GM23248 (cell line): ENCODE results near the gene HES2. TPM values are rescaled to one million over a fixed set of nuclear protein-coding genes. Genes with fewer than 3 reads are reported as not detected.
"Not testable (repeated sequence)": the region's sequence is repeated elsewhere in the genome, so short reads cannot be mapped to it uniquely, and the experiment has no call there.

Source experiments
- DNase-seq: peaks from one replicate; pipeline ENCODE4 v3.0.0-alpha.2; 2015
- H2AFZ ChIP-seq: fragments of 200-600 bp; sonication (generic); 2 replicates; pipeline ENCODE4 v1.6.1; 2016; ENCODE audit warnings: antibody characterized with exemption
- H3F3A ChIP-seq: fragments of 200-600 bp; sonication (generic); 2 replicates; pipeline ENCODE4 v1.6.1; 2016; ENCODE audit warnings: mild to moderate bottlenecking, antibody characterized with exemption, mixed run types; ENCODE audit not compliant: insufficient read depth
- H3K27ac ChIP-seq: fragments of 200-600 bp; sonication (generic); 2 replicates; pipeline ENCODE4 v1.5.1; 2016; ENCODE audit warnings: mild to moderate bottlenecking
- H3K27me3 ChIP-seq: fragments of 200-600 bp; sonication (generic); replicated peaks from 2 replicates; pipeline ENCODE4 v1.6.1; 2016; ENCODE audit warnings: mild to moderate bottlenecking; ENCODE audit not compliant: insufficient read depth
- H3K36me3 ChIP-seq: fragments of 200-600 bp; sonication (generic); 2 replicates; pipeline ENCODE4 v1.6.1; 2016; ENCODE audit warnings: low read depth, mild to moderate bottlenecking
- H3K4me1 ChIP-seq: fragments of 200-600 bp; sonication (generic); 2 replicates; pipeline ENCODE4 v1.6.1; 2016; ENCODE audit warnings: mild to moderate bottlenecking; ENCODE audit not compliant: insufficient read depth
- H3K4me2 ChIP-seq: fragments of 200-600 bp; sonication (generic); one replicate; pipeline ENCODE4 v1.6.1; 2016; ENCODE audit warnings: mild to moderate bottlenecking; ENCODE audit not compliant: unreplicated experiment
- H3K4me3 ChIP-seq: fragments of 200-600 bp; sonication (generic); 2 replicates; pipeline ENCODE4 v1.5.1; 2016; ENCODE audit warnings: mild to moderate bottlenecking
- H3K79me2 ChIP-seq: fragments of 200-600 bp; sonication (generic); 2 replicates; pipeline ENCODE4 v1.6.1; 2016; ENCODE audit warnings: mild to moderate bottlenecking; ENCODE audit not compliant: insufficient read depth
- H3K9ac ChIP-seq: fragments of 200-600 bp; sonication (generic); 2 replicates; pipeline ENCODE4 v1.6.1; 2016; ENCODE audit warnings: mild to moderate bottlenecking
- H3K9me2 ChIP-seq: fragments of 200-600 bp; sonication (generic); 2 replicates; pipeline ENCODE4 v1.6.1; 2016; ENCODE audit warnings: mixed run types, mild to moderate bottlenecking, moderate library complexity; ENCODE audit not compliant: insufficient read depth
- H3K9me3 ChIP-seq: fragments of 200-600 bp; sonication (generic); one replicate; pipeline ENCODE4 v1.6.1; 2017; ENCODE audit warnings: low read depth
- H4K20me1 ChIP-seq: fragments of 200-600 bp; sonication (generic); 2 replicates; pipeline ENCODE4 v1.6.0; 2016; ENCODE audit not compliant: insufficient read depth
- EZH2 ChIP-seq: fragments of 200-600 bp; sonication (generic); IDR thresholded peaks from 2 replicates; pipeline ENCODE4 v1.6.1; 2018; ENCODE audit warnings: antibody characterized with exemption, mild to moderate bottlenecking; ENCODE audit not compliant: insufficient read depth, poor library complexity, severe bottlenecking
- EZH2phosphoT487 ChIP-seq: fragments of 200-600 bp; sonication (generic); IDR thresholded peaks from 2 replicates; pipeline ENCODE4 v1.6.1; 2018; ENCODE audit warnings: antibody characterized with exemption, moderate library complexity, mild to moderate bottlenecking, low read depth; ENCODE audit not compliant: insufficient read depth
- WGBS, 2 experiments: methylation state at CpG; one replicate each; pipeline ENCODE4 v1.1.6; 2015 to 2017; ENCODE audit warnings: low lambda C conversion rate in 2 of 2, low coverage in 1 of 2; ENCODE audit errors: missing lambda C conversion rate in 2 of 2; 5-methylcytosine and 5-hydroxymethylcytosine counted together
- in situ Hi-C: fragments of 300-500 bp; cut with MboI; formaldehyde crosslinking; loops from 2 replicates; pipeline ENCODE4 v1.15.0; 2020
- microRNA-seq: library from miRNA; unstranded; fragments of <30 nt; microRNA quantifications from one replicate; pipeline ENCODE4, GENCODE V29; 2016; ENCODE audit warnings: borderline number of aligned reads
- polyA plus RNA-seq: library from polyadenylated mRNA; unstranded; fragments of >200 nt; fragmentation: Nextera tagmentation; extraction: Ambion mirVana; gene quantifications from 2 replicates; pipeline ENCODE4 v1.2.1, GENCODE V29; 2016
- small RNA-seq: library from RNA; depleted of rRNA; stranded (forward); fragments of <200 nt; gene quantifications from one replicate; pipeline ENCODE3, GENCODE V24; 2014; ENCODE audit warnings: low read depth, low replicate concordance
- total RNA-seq: library from RNA; depleted of rRNA; stranded (reverse); fragments of >200 nt; shearing (Covaris generic); gene quantifications from 2 replicates; pipeline ENCODE4 v1.2.3, GENCODE V29; 2014; rRNA removed

HES2 gene
- total and polyA plus RNA-seq, 2 experiments from 2014 or later: not detected

DNA sequence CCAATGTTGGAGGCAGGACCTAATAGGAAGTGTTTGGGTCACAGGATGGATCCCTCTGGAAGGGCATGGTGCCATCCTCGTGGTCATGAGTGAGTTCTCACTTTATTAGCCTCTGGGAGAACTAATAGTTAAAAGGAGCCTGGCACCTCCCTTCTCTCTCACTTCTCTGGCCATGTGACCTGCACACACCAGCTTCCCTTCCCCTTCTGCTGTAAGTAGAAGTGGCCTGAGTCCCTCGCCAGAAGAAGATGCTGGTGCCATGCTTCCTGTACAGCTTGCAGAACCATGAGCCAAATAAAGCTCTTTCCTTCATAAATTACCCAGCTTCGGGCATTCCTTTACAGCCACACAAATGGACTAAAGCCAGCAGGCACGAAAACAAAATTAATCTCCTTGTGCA, 49.7 kb downstream of the HES2 start:
- no peak overlapping the region for H2AFZ ChIP-seq
- H3K9me2 ChIP-seq: no peaks in the 10 kb centered on the region
- no peaks in the 10 kb centered on the region for H4K20me1 ChIP-seq
- no peaks in the 10 kb centered on the region for H3K36me3 ChIP-seq
- H3K4me2 ChIP-seq: no peak overlapping the region
- WGBS, 2 experiments: 73 to 75% methylated on average over 4 of the region's 4 CpGs
- in situ Hi-C loops: no loop called here
- H3K9me3 ChIP-seq: no peaks in the 10 kb centered on the region
- no peak overlapping the region for H3K9ac ChIP-seq
- H3K27ac ChIP-seq: no peak overlapping the region
- H3K79me2 ChIP-seq: peaks cover 8% of the 10 kb centered on the region
- TF ChIP-seq EZH2: no peak
- TF ChIP-seq EZH2phosphoT487: no peak
- no peaks in the 10 kb centered on the region for H3K4me1 ChIP-seq
- H3F3A ChIP-seq: no peaks in the 10 kb centered on the region
- H3K27me3 ChIP-seq: no peaks in the 10 kb centered on the region
- H3K4me3 ChIP-seq: no peak overlapping the region
- DNase-seq: no peak

DNA sequence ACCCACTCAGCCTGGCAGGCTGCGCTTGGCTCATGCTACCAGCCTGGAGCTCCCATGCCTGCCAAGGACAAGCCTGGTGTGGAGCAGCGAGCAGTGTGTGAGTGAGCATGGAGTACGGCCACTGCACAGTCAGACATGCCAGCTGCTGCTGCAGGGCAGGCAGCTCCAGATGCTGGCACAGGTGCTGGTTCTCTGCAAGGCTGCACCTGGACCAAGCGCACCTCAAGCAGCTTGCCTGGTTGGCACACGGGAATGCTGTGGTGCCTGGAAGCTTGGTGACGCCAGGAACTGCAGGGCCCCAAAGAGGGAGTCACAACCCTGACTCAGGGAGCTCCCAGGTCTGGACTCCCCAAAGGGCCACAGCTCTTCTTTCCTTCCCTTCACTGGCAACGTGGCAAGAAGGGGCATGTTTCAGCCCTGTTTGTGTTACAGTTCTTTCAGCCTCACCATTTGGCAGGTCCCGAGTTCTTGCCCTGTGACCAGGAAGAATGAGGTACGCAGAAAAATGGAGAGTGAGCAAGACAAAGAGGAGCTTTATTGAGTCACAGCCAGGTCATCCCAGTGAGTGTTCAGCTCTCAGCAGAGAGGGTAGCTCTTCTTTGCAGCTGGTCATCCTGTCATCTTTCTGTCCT, 52.2 kb downstream of the HES2 start:
- Histone ChIP-seq H3K4me3 (no peak overlapping the region), H4K20me1 (no peaks in the 10 kb centered on the region), H3K9me2 (no peaks in the 10 kb centered on the region), H3K9ac (no peak overlapping the region), H3F3A (no peaks in the 10 kb centered on the region), H3K4me2 (no peak overlapping the region), H3K27me3 (no peaks in the 10 kb centered on the region), H2AFZ (no peak overlapping the region), H3K79me2 (no peaks in the 10 kb centered on the region), H3K36me3 (no peaks in the 10 kb centered on the region), H3K4me1 (no peaks in the 10 kb centered on the region), H3K27ac (no peak overlapping the region), H3K9me3 (no peaks in the 10 kb centered on the region)
- in situ Hi-C loops: no loop called here
- peak; percentile 31 for DNase-seq
- no peak for TF ChIP-seq EZH2
- no peak for TF ChIP-seq EZH2phosphoT487
- 85 to 86% methylated on average over 9 of the region's 9 CpGs for WGBS, 2 experiments

DNA sequence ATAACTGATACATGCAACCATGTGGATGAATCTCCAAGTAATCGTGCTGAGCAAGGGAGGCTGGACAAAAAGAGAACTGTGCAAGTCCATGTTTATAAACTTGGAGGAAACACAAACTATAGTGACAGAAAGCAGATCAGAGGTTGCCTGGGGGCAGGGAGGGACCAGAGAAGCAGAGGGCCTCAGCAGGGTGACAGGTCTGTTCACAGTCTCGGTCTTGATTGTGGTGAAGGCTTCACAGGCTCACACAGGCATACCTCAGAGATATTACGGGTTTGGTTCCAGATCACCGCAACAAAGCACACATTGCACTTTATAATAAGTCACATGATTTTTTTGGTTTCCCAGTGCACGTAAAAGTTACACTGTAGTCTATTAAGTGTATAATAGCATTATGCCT, 54.7 kb downstream of the HES2 start:
- WGBS, 2 experiments: 82 to 87% methylated on average over 5 of the region's 5 CpGs
- no peak overlapping the region for H3K4me2 ChIP-seq
- H3K79me2 ChIP-seq: no peaks in the 10 kb centered on the region

DNA sequence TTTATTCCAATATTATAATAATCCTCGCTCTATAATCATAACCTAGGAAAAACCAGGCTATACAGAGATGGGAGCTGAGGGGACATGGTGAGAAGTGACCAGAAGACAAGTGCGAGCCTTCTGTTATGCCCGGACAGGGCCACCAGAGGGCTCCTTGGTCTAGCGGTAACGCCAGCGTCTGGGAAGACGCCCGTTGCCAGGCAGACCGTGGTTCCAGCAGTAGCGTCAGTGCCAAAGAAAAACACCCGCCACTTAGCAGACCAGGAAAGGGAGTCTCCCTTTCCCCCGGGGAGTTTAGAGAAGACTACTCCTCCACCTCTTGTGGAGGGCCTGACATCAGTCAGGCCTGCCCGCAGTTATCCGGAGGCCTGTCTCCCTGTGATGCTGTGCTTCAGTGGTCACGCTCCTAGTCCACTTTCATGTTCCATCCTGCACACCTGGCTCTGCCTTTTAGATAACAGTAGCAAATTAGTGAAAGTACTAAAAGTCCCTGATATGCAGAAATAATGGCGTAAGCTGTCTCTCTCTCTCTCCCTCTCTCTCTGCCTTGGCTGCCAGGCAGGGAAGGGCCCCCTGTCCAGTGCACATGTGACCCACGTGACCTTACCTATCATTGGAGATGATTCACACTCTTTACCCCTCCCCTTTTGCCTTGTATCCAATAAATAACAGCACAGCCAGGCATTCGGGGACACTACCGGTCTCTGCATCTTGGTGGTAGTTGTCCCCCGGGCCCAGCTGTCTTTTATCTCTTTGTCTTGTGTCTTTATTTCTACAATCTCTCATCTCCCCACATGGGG, 56.4 kb downstream of the HES2 start:
- H3K79me2 ChIP-seq, H3K9me3 ChIP-seq, H3K4me1 ChIP-seq, H2AFZ ChIP-seq, H3K9ac ChIP-seq, H3K4me3 ChIP-seq, in situ Hi-C loops, H3K27ac ChIP-seq, H3F3A ChIP-seq, H3K9me2 ChIP-seq, H4K20me1 ChIP-seq, H3K27me3 ChIP-seq, H3K36me3 ChIP-seq, H3K4me2 ChIP-seq: not testable (repeated sequence)
- peak; percentile 65 for DNase-seq
- WGBS, 2 experiments: 33 to 38% methylated on average over 20 of the region's 20 CpGs

More for the DNA sequence above, 54.7 kb downstream of the HES2 start:
- H3K36me3 ChIP-seq: no peaks in the 10 kb centered on the region
- H4K20me1 ChIP-seq: no peaks in the 10 kb centered on the region
- TF ChIP-seq EZH2phosphoT487 (no peak), EZH2 (no peak)
- no peak overlapping the region for H2AFZ ChIP-seq
- no peaks in the 10 kb centered on the region for H3K27me3 ChIP-seq
- no peak overlapping the region for H3K4me3 ChIP-seq
- no peak for DNase-seq
- H3K9me3 ChIP-seq: no peaks in the 10 kb centered on the region
- no peak overlapping the region for H3K27ac ChIP-seq
- in situ Hi-C loops: no loop called here
- H3F3A ChIP-seq: no peaks in the 10 kb centered on the region
- no peaks in the 10 kb centered on the region for H3K4me1 ChIP-seq
- H3K9me2 ChIP-seq: no peaks in the 10 kb centered on the region
- H3K9ac ChIP-seq: no peak overlapping the region

Small RNA genes lying within 50 kb of the gene (microRNA-seq; reads per million reads assigned to microRNA genes)
- not detected for gene MIR4252

Small RNA genes lying within 50 kb of the gene (small RNA-seq; reads per million reads assigned to genes)
- not detected for gene MIR4252

Other genes starting within 250 kb of the HES2 start
- 0.11 and 0.25 TPM in 2 replicates for gene CHD5, start 239.6 kb downstream of the HES2 start, total RNA-seq
- 0.10 TPM in 1 of 2 replicates, not detected in the other for gene CHD5, start 239.6 kb downstream of the HES2 start, polyA plus RNA-seq
- gene RPL22, start 220.3 kb downstream of the HES2 start, total RNA-seq: 101 and 127 TPM in 2 replicates
- 124 and 137 TPM in 2 replicates for gene RPL22, start 220.3 kb downstream of the HES2 start, polyA plus RNA-seq
- gene RNF207, start 213.8 kb downstream of the HES2 start, total RNA-seq: 30.3 and 32.8 TPM in 2 replicates
- gene RNF207, start 213.8 kb downstream of the HES2 start, polyA plus RNA-seq: 6.2 and 8.6 TPM in 2 replicates
- 110 and 119 TPM in 2 replicates for gene ICMT, start 184.0 kb downstream of the HES2 start, total RNA-seq
- gene ICMT, start 184.0 kb downstream of the HES2 start, polyA plus RNA-seq: 69.4 and 71.5 TPM in 2 replicates
- not detected in 2 replicates for gene HES3, start 175.7 kb downstream of the HES2 start, total RNA-seq
- not detected in 2 replicates for gene HES3, start 175.7 kb downstream of the HES2 start, polyA plus RNA-seq
- gene GPR153, start 158.8 kb downstream of the HES2 start, total RNA-seq: 8.0 and 8.6 TPM in 2 replicates
- gene GPR153, start 158.8 kb downstream of the HES2 start, polyA plus RNA-seq: 0.69 and 0.84 TPM in 2 replicates
- gene ACOT7, start 26.2 kb downstream of the HES2 start, total RNA-seq: 20.0 and 25.7 TPM in 2 replicates
- gene ACOT7, start 26.2 kb downstream of the HES2 start, polyA plus RNA-seq: 74.7 and 79.2 TPM in 2 replicates
- not detected in 2 replicates for gene ESPN, start 4.9 kb upstream of the HES2 start, total RNA-seq
- gene ESPN, start 4.9 kb upstream of the HES2 start, polyA plus RNA-seq: not detected in 2 replicates
- gene TNFRSF25, start 46.3 kb upstream of the HES2 start, total RNA-seq: 5.6 and 12.1 TPM in 2 replicates
- 2.5 and 3.1 TPM in 2 replicates for gene TNFRSF25, start 46.3 kb upstream of the HES2 start, polyA plus RNA-seq
- 7.0 and 7.6 TPM in 2 replicates for gene PLEKHG5, start 71.7 kb upstream of the HES2 start, total RNA-seq
- gene PLEKHG5, start 71.7 kb upstream of the HES2 start, polyA plus RNA-seq: 2.0 and 2.8 TPM in 2 replicates
- gene NOL9, start 134.6 kb upstream of the HES2 start, total RNA-seq: 16.6 and 27.8 TPM in 2 replicates
- 13.0 and 15.7 TPM in 2 replicates for gene NOL9, start 134.6 kb upstream of the HES2 start, polyA plus RNA-seq
- gene TAS1R1, start 135.4 kb upstream of the HES2 start, total RNA-seq: not detected in 2 replicates
- gene TAS1R1, start 135.4 kb upstream of the HES2 start, polyA plus RNA-seq: not detected in 2 replicates
- gene ZBTB48, start 160.1 kb upstream of the HES2 start, total RNA-seq: 16.4 and 31.7 TPM in 2 replicates
- 11.2 and 15.4 TPM in 2 replicates for gene ZBTB48, start 160.1 kb upstream of the HES2 start, polyA plus RNA-seq
- gene KLHL21, start 182.9 kb upstream of the HES2 start, total RNA-seq: 39.3 and 52.9 TPM in 2 replicates
- 16.6 and 17.7 TPM in 2 replicates for gene KLHL21, start 182.9 kb upstream of the HES2 start, polyA plus RNA-seq
- gene PHF13, start 193.8 kb upstream of the HES2 start, total RNA-seq: 21.3 and 21.5 TPM in 2 replicates
- gene PHF13, start 193.8 kb upstream of the HES2 start, polyA plus RNA-seq: 11.2 and 11.6 TPM in 2 replicates
- gene THAP3, start 204.9 kb upstream of the HES2 start, total RNA-seq: 14.5 and 18.8 TPM in 2 replicates
- gene THAP3, start 204.9 kb upstream of the HES2 start, polyA plus RNA-seq: 19.0 and 19.5 TPM in 2 replicates